ENCODE data around the gene LRBA.

DNA sequence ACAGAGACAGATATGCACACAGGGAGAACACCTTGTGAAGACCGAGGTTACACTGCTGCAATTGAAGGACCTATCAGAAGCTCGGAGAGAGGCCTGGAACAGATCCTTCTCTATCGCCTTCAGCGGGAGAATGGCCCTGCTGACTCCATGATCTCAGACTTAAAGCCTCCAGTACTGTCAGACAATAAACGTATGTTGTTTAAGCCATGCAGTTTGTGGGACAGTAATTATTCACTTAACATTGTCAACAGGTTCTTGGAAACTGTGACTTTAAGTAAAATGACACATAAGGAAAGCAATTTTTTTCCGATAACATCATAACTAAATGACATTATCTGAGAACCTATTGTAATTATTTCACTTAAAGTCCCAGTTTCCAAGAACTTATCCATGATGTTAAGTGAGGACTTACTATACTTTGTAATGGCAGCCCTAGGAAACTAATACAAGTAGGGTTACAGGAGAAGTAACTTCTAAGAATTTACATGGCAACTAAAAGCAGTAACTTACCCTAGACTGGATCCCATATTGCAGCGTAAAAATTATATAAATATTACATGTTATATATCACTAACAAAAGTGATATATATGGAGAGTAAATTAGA, 613.9 kb downstream of the LRBA start:
- no peak for TF ChIP-seq POLR2A (IDR thresholded peaks at IDR 0.05)
- TF ChIP-seq, protein P1, sequence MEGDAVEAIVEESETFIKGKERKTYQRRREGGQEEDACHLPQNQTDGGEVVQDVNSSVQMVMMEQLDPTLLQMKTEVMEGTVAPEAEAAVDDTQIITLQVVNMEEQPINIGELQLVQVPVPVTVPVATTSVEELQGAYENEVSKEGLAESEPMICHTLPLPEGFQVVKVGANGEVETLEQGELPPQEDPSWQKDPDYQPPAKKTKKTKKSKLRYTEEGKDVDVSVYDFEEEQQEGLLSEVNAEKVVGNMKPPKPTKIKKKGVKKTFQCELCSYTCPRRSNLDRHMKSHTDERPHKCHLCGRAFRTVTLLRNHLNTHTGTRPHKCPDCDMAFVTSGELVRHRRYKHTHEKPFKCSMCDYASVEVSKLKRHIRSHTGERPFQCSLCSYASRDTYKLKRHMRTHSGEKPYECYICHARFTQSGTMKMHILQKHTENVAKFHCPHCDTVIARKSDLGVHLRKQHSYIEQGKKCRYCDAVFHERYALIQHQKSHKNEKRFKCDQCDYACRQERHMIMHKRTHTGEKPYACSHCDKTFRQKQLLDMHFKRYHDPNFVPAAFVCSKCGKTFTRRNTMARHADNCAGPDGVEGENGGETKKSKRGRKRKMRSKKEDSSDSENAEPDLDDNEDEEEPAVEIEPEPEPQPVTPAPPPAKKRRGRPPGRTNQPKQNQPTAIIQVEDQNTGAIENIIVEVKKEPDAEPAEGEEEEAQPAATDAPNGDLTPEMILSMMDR (IDR thresholded peaks at IDR 0.05) = no peak
- TF ChIP-seq POLR2AphosphoS5 (IDR thresholded peaks at IDR 0.05; ENCODE audit: insufficient read depth in 1 of 2, low read depth in 1 of 2) = no peak
